ENCODE data around the gene METTL18.

GRCh38 chr1:169834869-169835268 lies 40.2 kb upstream of the METTL18 start:
- TF ChIP-seq EZH2 (IDR thresholded peaks at IDR 0.05): no peak
- TF ChIP-seq, protein P1, sequence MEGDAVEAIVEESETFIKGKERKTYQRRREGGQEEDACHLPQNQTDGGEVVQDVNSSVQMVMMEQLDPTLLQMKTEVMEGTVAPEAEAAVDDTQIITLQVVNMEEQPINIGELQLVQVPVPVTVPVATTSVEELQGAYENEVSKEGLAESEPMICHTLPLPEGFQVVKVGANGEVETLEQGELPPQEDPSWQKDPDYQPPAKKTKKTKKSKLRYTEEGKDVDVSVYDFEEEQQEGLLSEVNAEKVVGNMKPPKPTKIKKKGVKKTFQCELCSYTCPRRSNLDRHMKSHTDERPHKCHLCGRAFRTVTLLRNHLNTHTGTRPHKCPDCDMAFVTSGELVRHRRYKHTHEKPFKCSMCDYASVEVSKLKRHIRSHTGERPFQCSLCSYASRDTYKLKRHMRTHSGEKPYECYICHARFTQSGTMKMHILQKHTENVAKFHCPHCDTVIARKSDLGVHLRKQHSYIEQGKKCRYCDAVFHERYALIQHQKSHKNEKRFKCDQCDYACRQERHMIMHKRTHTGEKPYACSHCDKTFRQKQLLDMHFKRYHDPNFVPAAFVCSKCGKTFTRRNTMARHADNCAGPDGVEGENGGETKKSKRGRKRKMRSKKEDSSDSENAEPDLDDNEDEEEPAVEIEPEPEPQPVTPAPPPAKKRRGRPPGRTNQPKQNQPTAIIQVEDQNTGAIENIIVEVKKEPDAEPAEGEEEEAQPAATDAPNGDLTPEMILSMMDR (IDR thresholded peaks at IDR 0.05): no peak
- TF ChIP-seq EZH2phosphoT487 (IDR thresholded peaks at IDR 0.05): no peak
